K562 (cell line): ENCODE data around the gene SELENOO. TPM values are rescaled to one million over a fixed set of nuclear protein-coding genes. Genes with fewer than 3 reads are reported as not detected.

Source experiments
- CREB3 ChIP-seq: fragments of 450-650 bp; conservative IDR thresholded peaks from 2 replicates; pipeline ENCODE4 v1.6.1; 2016; ENCODE audit warnings: missing genetic modification characterization, low read depth, mild to moderate bottlenecking, missing compliant biosample characterization, moderate library complexity
- E2F6 ChIP-seq, 2 experiments: IDR thresholded peaks; 2 replicates each; pipeline ENCODE4 v1.6.1; 2011; ENCODE audit warnings: borderline replicate concordance in 1 of 2, control low read depth in 1 of 2, low read depth in 1 of 2, low read length in 1 of 2, mild to moderate bottlenecking in 1 of 2, mixed read lengths in 1 of 2, moderate library complexity in 1 of 2; ENCODE audit not compliant: insufficient read depth in 1 of 2, insufficient read length in 1 of 2, poor library complexity in 1 of 2, severe bottlenecking in 1 of 2; ENCODE audit errors: extremely low read depth in 1 of 2
- GTF3C2 ChIP-seq: IDR thresholded peaks from 3 replicates; pipeline ENCODE4 v1.6.1; 2011; ENCODE audit warnings: borderline replicate concordance, mild to moderate bottlenecking, moderate library complexity; ENCODE audit not compliant: insufficient read length; ENCODE audit errors: extremely low read depth
- ID3 ChIP-seq, 2 experiments: fragments of 250-450 bp in 1 of 2; fragments of 450-650 bp in 1 of 2; sonication (Bioruptor Pico) in 1 of 2; IDR thresholded peaks; 2 replicates each; pipeline versions ENCODE4 v1.6.1 to v1.8.0; 2016 to 2021; ENCODE audit warnings: mild to moderate bottlenecking in 2 of 2, moderate library complexity in 2 of 2, missing compliant biosample characterization in 1 of 2, missing genetic modification characterization in 1 of 2
- NR2C2 ChIP-seq, 2 experiments: fragments of 200-800 bp in 1 of 2; sonication (Bioruptor generic) in 1 of 2; sonication (generic) in 1 of 2; formaldehyde crosslinking in 1 of 2; IDR thresholded peaks; 2 replicates each; pipeline versions ENCODE4 v1.6.1 to v1.8.0; 2016 to 2022; ENCODE audit warnings: mild to moderate bottlenecking in 1 of 2, missing compliant biosample characterization in 1 of 2, missing genetic modification characterization in 1 of 2, missing genetic modification reagents in 1 of 2
- SIX5 ChIP-seq, 2 experiments: IDR thresholded peaks; 2 replicates each; pipeline ENCODE4 v1.6.1; 2011; ENCODE audit warnings: low read length in 2 of 2, borderline replicate concordance in 1 of 2, low read depth in 1 of 2, mild to moderate bottlenecking in 1 of 2, moderate library complexity in 1 of 2; ENCODE audit not compliant: insufficient read depth in 1 of 2
- SMARCC2 ChIP-seq: fragments of 450-650 bp; IDR thresholded peaks from 2 replicates; pipeline ENCODE4 v1.6.1; 2017; ENCODE audit warnings: antibody characterized with exemption, moderate library complexity, mild to moderate bottlenecking, low read depth
- SRSF3 ChIP-seq: fragments of 200-400 bp; formaldehyde crosslinking; IDR thresholded peaks from 2 replicates; pipeline ENCODE4 v1.6.1; 2016; ENCODE audit warnings: mild to moderate bottlenecking, low read length, moderate library complexity; ENCODE audit not compliant: insufficient read depth
- ZBTB8A ChIP-seq: fragments of 450-650 bp; IDR thresholded peaks from 2 replicates; pipeline ENCODE4 v1.6.1; 2018; ENCODE audit warnings: mild to moderate bottlenecking, moderate library complexity; ENCODE audit not compliant: partially characterized antibody
- ZHX1 ChIP-seq: fragments of 150-350 bp; conservative IDR thresholded peaks from 2 replicates; pipeline ENCODE4 v1.6.1; 2014; ENCODE audit warnings: low read length
- ZNF12 ChIP-seq: sonication (generic); formaldehyde crosslinking; IDR thresholded peaks from 2 replicates; pipeline ENCODE4 v1.4.0; 2020; ENCODE audit warnings: mild to moderate bottlenecking, missing genetic modification reagents
- ZNF347 ChIP-seq: fragments of 450-650 bp; formaldehyde crosslinking; IDR thresholded peaks from 2 replicates; pipeline ENCODE4 v1.4.0; 2020; ENCODE audit warnings: low read depth, mild to moderate bottlenecking, moderate library complexity
- ZNF655 ChIP-seq: fragments of 250-450 bp; sonication (Bioruptor Pico); IDR thresholded peaks from 2 replicates; pipeline ENCODE4 v1.5.0; 2021
- ZNF785 ChIP-seq: fragments of 250-450 bp; sonication (Bioruptor Pico); IDR thresholded peaks from 2 replicates; pipeline ENCODE4 v1.4.0; 2020; ENCODE audit warnings: mild to moderate bottlenecking
- polyA plus RNA-seq, 8 experiments: library from polyadenylated mRNA; depleted of rRNA in 4 of 8; stranded (reverse) in 5 of 8; unstranded in 3 of 8; fragments of >200 nt; fragmentation: Nextera tagmentation in 2 of 8; fragmentation: Illumina TruSeq in 1 of 8; extraction: Ambion mirVana in 2 of 8; extraction: Trizol in 1 of 8; gene quantifications; 2 replicates each; pipeline versions ENCODE4 v1.2.1 to v1.2.3, GENCODE V29; 2011 to 2014; ENCODE audit warnings: inconsistent platforms in 1 of 8, missing spikeins in 1 of 8
- total RNA-seq, 7 experiments: library from RNA; depleted of rRNA in 6 of 7; stranded (reverse); fragments of >200 nt in 6 of 7; fragmentation: Illumina TruSeq in 2 of 7; extraction: Trizol in 2 of 7; gene quantifications; 2 replicates each; pipeline versions ENCODE4 v1.2.1 to v1.2.3, GENCODE V29; 2011 to 2021; ENCODE audit warnings: low replicate concordance in 1 of 7

SELENOO gene
- total and polyA plus RNA-seq, 9 of the 15 experiments (the other 6 are each of a cell fraction or from before 2014, with no cell fraction given), result 0.37 to 24.9 (median 8.3) TPM

- peak; percentile 94 for TF ChIP-seq GTF3C2
- no peak for TF ChIP-seq NR2C2 (CRISPR knock-in tag; IDR thresholded peaks at IDR 0.05)
- TF ChIP-seq NR2C2 (tag; IDR thresholded peaks at IDR 0.05), result peak; percentile 80
- no peak for TF ChIP-seq ZNF655 (CRISPR knock-in tag)
- TF ChIP-seq ZBTB8A, result no peak
- TF ChIP-seq ZHX1, result no peak
- TF ChIP-seq E2F6 (IDR thresholded peaks at IDR 0.05; ENCODE audit: borderline replicate concordance in 1 of 2, extremely low read depth in 1 of 2, insufficient read depth in 1 of 2, insufficient read length in 1 of 2, low read depth in 1 of 2, low read length in 1 of 2, poor library complexity in 1 of 2, severe bottlenecking in 1 of 2), result peak in 1 of 2 experiments; percentile 66
- TF ChIP-seq ZNF12 (CRISPR knock-in tag), result no peak
- TF ChIP-seq ZNF785, result no peak
- peak; percentile 23 to 50; a peak in 1 of 4 replicates for TF ChIP-seq SIX5 (IDR thresholded peaks at IDR 0.05; ENCODE audit: borderline replicate concordance in 1 of 2, insufficient read depth in 1 of 2, low read depth in 1 of 2, low read length in 2 of 2)
- TF ChIP-seq SMARCC2, result no peak
- TF ChIP-seq SRSF3, result no peak
- no peak for TF ChIP-seq CREB3 (tag)
- no peak for TF ChIP-seq ZNF347 (CRISPR knock-in tag)
- no peak for TF ChIP-seq ID3 (CRISPR knock-in tag; IDR thresholded peaks at IDR 0.05)
- TF ChIP-seq ID3 (tag; IDR thresholded peaks at IDR 0.05), result no peak
Measured at GRCh38 chr22:50185375-50186087, 15.3 kb upstream of the SELENOO start, which contains the start of gene TRABD (continued).
